Left kidney (tissue), 2 donors: ENCODE data around the gene TPSG1. TPM values are rescaled to one million over a fixed set of nuclear protein-coding genes. Genes with fewer than 3 reads are reported as not detected.
"Not testable (repeated sequence)": the region's sequence is repeated elsewhere in the genome, so short reads cannot be mapped to it uniquely, and the experiment has no call there.

Experiments
- DNase-seq: peaks from one replicate; pipeline ENCODE4 v3.0.0-alpha.2; 2013
- polyA plus RNA-seq: library from polyadenylated mRNA; unstranded; fragments of 120-200 nt; gene quantifications from one replicate; pipeline ENCODE4 v1.2.1, GENCODE V29; 2013; ENCODE audit not compliant: insufficient read length

Gene TPSG1
- polyA plus RNA-seq, 1 donor = 0.85 TPM

DNA sequence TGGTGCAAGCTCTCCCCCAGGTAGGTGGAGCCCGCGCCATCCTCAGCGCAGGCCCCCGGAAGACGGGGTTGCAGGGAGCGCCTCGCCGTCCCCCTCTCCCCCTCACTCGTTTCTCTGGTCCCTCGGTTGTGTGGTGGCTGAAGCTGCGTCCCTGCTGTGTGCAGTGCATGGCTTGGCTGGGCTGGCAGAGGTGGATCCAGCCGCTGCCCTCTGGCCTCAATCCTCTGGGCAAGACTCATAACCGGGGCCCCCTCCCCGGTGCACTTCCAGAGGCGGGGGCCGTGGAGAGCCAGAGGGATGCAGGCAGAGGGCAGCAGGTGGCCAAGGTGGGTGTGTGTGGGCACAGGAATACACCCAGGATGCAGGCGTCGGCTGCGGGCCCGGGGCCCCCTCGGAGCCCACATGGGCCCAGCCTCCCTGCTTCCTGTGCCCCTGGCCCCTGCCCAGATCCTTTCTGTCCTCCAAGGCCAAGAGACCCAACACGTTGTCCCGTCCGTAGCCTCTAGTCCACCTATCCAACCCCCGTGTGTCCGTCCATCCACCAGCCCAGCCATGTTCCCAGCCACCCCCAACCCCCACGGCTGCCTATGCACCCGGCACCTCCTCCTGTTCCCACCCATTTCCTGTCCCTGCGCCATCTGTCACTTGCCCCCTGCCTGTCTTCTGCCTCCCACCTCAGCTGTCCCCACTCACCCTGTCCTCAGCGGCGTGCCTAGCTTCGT, 9.3 kb downstream of the TPSG1 start:
- DNase-seq = no peak

- no peak for DNase-seq
Observed at GRCh38 chr16:1214719-1215118, 10.3 kb downstream of the TPSG1 start.

- no peak for DNase-seq
Observed at GRCh38 chr16:1213796-1214372, 11.2 kb downstream of the TPSG1 start.

GRCh38 chr16:1213231-1213630, 11.8 kb downstream of the TPSG1 start:
- DNase-seq = no peak

DNA sequence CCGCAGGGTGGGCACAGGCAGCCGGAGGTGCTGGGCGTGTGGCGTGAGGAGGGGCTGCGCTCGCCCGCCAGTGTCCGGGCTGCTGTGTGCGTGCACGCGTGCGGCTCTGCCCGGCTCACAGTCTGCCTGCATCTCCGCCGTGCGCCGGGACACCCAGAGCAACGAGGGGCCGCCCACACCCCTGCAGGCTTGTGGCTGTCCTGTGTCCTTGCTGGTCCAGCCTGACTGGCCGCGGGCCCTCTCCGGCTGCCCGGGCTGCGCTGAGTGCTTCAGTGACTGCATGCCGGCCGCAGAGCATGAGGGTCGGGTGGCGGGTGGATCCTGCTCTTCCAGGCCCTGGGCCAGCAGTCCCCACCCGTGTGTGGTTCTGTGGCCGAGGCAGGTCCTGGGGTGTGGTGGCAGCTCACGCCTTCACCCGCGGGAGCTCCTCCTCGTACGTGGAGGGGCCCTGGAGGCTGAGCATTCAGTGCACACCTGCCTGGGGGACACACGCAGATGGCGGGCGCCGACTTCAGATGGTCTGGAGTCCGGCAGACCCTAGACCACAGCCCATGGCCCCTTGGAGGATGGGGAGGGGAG, 12.4 kb downstream of the TPSG1 start:
- DNase-seq = no peak

GRCh38 chr16:1211451-1212268, 13.4 kb downstream of the TPSG1 start:
- DNase-seq = no peak

- DNase-seq = no peak
Observed at GRCh38 chr16:1210461-1210860, 14.6 kb downstream of the TPSG1 start.

DNA sequence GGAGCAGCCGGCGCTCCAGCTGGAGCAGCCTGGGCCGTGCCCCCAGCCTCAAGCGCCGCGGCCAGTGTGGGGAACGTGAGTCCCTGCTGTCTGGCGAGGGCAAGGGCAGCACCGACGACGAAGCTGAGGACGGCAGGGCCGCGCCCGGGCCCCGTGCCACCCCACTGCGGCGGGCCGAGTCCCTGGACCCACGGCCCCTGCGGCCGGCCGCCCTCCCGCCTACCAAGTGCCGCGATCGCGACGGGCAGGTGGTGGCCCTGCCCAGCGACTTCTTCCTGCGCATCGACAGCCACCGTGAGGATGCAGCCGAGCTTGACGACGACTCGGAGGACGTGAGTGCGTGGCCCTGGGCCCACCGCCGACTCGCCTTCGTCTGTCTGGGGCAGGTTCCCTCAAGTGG, 16.0 kb downstream of the TPSG1 start:
- no peak for DNase-seq

GRCh38 chr16:1208239-1208830, 16.7 kb downstream of the TPSG1 start:
- DNase-seq = no peak

GRCh38 chr16:1206786-1207185, 18.3 kb downstream of the TPSG1 start:
- no peak for DNase-seq

- no peak for DNase-seq
Observed at GRCh38 chr16:1206326-1206725, 18.7 kb downstream of the TPSG1 start.

DNA sequence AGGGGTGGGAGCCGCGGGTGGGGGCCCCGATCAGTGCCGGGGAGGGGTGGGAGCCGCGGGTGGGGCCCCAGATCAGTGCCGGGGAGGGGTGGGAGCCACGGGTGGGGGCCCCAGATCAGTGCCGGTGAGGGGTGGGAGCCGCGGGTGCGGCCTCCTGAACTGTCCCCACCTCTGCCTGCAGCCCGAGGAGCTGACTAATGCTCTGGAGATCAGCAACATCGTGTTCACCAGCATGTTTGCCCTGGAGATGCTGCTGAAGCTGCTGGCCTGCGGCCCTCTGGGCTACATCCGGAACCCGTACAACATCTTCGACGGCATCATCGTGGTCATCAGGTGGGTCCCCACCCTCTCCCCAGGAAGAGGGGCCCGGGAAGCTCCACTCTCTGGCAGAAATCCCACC, 20.1 kb downstream of the TPSG1 start:
- no peak for DNase-seq

- no peak for DNase-seq
Observed at GRCh38 chr16:1202274-1202673, 22.8 kb downstream of the TPSG1 start.

GRCh38 chr16:1201444-1201843, 23.6 kb downstream of the TPSG1 start:
- DNase-seq = no peak

DNA sequence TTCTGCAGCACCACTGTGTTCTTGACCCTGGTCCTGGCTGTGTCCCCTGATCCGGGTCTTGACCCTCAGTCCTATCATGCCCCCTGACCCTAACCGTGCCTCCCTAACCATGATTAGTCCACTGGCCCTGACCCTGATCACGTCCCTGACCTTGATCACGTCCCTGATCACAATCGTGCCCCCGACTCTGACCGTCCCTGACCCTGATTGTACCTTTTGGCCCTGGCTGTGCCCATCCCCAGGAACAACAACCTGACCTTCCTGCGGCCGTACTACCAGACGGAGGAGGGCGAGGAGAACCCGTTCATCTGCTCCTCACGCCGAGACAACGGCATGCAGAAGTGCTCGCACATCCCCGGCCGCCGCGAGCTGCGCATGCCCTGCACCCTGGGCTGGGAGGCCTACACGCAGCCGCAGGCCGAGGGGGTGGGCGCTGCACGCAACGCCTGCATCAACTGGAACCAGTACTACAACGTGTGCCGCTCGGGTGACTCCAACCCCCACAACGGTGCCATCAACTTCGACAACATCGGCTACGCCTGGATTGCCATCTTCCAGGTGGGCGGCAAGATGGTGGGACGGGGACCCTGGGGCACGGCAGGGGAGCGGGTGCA, 24.9 kb downstream of the TPSG1 start:
- no peak for DNase-seq

- no peak for DNase-seq
Observed at GRCh38 chr16:1199347-1200013, 25.6 kb downstream of the TPSG1 start.

GRCh38 chr16:1198671-1199346, 26.3 kb downstream of the TPSG1 start:
- DNase-seq = not testable (repeated sequence)

DNA sequence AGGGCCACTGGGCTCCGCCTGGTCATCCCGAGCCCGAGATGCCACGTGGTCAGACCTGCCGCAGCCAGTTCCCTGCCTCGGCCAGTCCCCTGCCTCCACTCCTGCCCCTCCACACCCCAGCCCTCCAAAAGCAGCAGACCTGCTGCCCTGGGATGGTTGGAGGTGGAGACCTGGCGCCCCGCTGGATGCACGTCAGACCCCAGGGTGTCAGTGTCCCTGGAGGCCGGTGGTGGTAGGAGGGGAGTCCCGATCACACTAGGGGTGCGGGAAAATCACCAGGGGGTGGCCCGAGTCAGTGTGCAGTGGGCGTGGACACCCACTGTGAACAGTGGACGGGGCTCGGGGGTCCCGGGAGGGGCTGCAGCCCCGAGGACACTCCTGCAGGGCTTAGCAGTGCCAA, 26.9 kb downstream of the TPSG1 start:
- DNase-seq = no peak

DNA sequence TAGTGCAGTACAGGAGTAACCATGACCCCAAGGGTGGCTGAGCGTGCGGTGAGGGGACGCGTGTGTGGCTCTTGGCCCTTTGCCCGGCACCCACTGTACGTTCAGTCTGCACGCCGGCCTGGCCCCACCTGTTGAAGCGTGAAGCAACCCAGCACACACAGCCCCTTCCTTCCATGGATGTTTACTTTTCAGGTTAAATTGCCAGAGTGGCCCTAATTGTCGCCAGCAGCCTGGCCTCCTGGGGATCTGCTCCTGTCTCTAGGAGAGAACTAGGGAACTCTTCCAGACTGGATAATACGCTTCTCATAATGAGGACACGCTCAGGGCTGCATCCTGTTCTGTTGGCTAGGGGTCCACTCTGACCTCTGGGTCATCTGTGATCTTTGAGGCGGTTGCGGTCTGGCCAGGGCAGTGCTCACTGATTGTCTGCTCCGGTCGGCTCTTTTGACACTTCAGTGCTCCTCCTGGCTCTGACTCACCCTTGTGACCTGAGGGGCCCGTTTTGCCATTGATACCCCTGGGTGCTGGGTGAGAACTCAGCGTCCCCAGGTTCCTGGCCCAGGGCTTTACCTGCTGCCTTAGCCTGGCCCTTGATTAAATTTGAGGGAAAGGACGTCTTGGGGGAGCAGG, 27.7 kb downstream of the TPSG1 start:
- DNase-seq = no peak

DNA sequence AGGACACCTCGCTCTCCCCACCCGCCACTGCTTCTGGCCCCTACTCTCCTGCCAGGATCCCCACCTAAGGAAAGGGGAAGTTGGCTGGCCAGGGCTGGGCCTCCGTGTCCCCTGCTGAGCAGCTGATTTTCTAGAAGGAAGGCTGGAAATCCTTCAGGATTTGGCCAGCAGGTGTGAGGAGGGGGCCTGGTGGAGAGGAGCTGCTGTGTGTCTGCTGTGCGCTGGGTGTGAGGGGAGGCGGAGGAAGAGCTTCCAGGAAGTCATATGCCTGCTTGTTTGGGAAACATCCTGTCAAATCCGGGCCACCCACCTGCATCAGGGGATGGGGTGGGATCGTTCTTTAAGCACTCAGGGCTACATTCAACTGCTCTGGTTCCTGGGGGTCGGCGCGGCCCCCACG, 28.6 kb downstream of the TPSG1 start:
- no peak for DNase-seq

- no peak for DNase-seq
Observed at GRCh38 chr16:1195393-1195666, 29.7 kb downstream of the TPSG1 start.
